Neuron (in vitro differentiated cells): ENCODE results near the gene KLHL29.

Experiments used
- H2AFZ ChIP-seq: one replicate; pipeline ENCODE4 v1.6.1; 2013; ENCODE audit warnings: low read depth, mild to moderate bottlenecking, inconsistent platforms, low read length, moderate library complexity
- H3K27me3 ChIP-seq: one replicate; pipeline ENCODE4 v1.6.1; 2013; ENCODE audit warnings: low read length; ENCODE audit not compliant: insufficient read depth
- H3K36me3 ChIP-seq: one replicate; pipeline ENCODE4 v1.6.1; 2013; ENCODE audit warnings: low read length; ENCODE audit not compliant: insufficient read depth
- H3K4me1 ChIP-seq: one replicate; pipeline ENCODE4 v1.6.1; 2013; ENCODE audit warnings: low read length; ENCODE audit not compliant: insufficient read depth
- H3K4me3 ChIP-seq: 2 replicates; pipeline ENCODE4 v1.5.1; 2013; ENCODE audit warnings: mild to moderate bottlenecking, low read length, moderate library complexity
- H3K9me3 ChIP-seq: one replicate; pipeline ENCODE4 v1.6.1; 2013; ENCODE audit warnings: low read length

The KLHL29 gene

DNA sequence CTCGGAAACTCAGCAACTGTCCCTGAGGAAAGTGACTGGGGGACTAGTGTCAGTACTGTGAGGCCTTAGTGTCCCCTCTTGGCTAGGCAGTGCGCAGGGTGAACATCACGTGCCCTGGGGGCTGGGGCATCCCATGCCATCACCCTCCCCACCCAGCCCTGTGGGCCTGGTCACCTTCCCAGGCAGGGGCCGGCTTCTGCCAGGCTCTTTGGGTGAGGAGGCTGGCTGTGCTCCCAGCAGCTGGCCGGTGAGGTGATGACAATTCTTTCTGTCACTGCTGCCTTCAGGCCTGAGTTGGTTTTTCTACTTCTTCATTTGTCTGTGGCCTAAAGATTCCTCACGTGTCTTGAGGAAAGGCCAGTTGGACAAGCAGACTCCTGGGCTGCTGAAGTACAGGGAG, 180.8 kb downstream of the KLHL29 start:
- no peaks in the 10 kb centered on the region for H3K36me3 ChIP-seq
- H3K9me3 ChIP-seq, result no peaks in the 10 kb centered on the region
- H2AFZ ChIP-seq, result no peak overlapping the region
- H3K27me3 ChIP-seq, result no peaks in the 10 kb centered on the region
- H3K4me1 ChIP-seq, result peaks cover 28% of the 10 kb centered on the region
- H3K4me3 ChIP-seq, result no peak overlapping the region

DNA sequence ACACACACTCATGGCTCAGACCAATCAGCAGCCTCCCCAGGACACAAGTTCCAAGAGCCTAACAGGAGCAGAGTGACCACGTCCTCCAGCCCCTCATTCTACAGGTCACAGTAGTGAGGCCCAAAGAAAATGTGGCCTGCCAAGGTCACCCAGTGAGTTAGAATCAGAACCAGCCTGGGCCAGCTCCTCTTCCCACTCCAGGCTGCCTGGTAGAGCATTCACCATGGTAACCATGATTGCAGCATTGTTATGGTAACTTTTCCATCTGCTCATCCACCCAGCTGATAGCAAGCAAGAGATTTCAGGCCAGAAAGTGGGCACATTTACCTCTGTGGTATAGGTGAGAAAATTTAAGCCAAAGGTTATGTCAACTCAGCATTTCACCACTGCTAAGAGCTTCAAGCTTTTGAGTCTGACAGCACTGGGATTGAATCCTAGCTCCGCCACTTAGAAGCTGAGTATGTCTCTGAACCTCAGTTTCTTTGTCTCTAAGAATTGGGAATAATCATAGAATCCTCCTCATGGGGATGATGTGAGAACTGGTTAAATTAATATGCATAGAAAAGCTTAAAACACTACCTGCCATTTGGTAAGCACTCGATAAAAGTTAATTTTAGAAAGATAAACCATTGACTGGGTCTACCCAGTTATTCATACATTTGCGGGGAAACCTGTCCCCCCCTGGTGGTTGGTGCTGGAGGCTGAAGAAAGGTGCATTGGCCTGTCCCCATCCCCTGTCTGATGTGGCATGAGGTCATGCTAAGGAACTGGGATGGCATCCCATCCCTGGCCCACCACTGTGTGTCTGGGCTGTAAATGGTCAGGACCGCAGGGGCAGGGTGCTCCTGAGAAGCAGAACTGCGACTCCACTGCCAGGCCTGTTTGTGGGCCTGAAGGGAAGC, 181.5 kb downstream of the KLHL29 start:
- no peak overlapping the region for H2AFZ ChIP-seq
- no peaks in the 10 kb centered on the region for H3K9me3 ChIP-seq
- no peak overlapping the region for H3K4me3 ChIP-seq
- H3K27me3 ChIP-seq, result no peaks in the 10 kb centered on the region
- H3K4me1 ChIP-seq, result peaks cover 28% of the 10 kb centered on the region
- H3K36me3 ChIP-seq, result no peaks in the 10 kb centered on the region

DNA sequence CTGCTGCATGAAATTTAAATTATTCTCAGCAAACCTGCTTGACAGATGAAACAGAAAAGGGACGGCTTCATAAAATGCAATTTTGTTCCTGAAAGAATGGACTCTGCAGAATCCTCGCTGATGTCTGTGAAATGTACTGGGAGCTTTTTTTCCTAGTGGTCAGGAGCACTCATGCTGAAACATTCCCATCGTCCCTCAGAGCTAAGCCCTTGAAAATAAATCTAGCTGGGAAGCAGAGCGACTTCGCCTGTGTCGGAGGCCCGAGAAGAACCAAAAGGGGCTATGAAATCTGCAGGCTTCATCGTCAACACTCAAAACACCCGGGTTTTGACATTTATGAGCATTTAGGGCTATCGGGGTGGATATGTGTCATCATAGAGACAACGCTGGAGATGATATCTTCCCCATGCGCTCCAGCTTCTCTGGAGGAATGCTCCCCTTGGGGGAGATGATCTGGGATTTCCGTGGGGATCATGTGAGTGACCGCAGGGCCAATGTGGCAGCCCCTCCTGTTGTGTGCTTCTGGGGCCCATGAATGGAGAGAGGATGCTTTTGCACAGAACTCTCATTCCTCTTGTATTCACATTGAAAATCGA, 182.3 kb downstream of the KLHL29 start:
- Histone ChIP-seq H2AFZ (no peak overlapping the region), H3K4me1 (peaks cover 28% of the 10 kb centered on the region), H3K27me3 (no peaks in the 10 kb centered on the region), H3K9me3 (no peaks in the 10 kb centered on the region), H3K4me3 (no peak overlapping the region), H3K36me3 (no peaks in the 10 kb centered on the region)

DNA sequence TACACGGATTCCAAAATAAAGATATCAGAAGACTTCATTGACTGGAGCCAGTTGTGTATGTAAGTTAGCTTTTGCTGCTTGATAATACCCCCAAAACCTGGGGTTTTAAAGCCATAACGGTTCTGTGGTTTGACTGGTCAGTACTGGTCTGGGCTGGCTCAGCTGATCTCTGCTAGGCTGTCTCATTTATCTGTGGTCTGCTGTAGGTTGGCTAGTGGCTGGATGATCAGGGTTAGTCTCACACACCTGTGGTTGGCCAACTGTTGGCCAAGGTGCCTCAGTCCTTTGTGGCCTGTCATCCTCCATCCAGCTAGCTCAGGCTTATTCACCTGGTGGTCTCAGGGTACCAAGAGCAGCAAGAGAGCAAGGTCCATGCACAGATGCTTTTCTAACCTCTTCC, 183.2 kb downstream of the KLHL29 start:
- Histone ChIP-seq H3K4me3 (no peak overlapping the region), H3K36me3 (no peaks in the 10 kb centered on the region)

DNA sequence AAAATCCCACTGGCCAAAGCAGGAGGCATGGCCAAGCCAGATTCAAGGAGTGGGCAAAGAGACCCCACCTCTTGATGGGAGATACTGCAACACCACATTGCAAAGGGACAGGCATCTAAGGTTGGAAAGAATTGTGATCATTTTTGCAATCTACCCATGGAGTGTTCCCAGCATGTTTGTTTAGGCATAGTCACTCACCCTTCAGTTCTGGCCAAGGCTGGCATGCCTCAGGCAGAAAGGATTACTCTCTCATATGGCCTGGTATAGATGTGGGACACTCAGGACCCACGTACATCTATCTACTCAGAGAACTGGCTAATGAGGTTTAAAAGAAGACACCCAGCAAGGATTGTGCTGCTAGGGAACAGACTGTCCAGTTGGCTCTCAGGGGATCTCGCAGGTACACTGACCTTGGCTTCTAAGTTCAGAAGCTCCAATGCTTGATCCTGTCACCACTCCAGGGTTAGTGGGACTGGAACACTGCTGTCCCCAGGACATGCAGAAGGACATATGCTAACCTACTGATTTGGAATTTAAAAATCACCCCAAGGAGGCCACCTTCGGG, 183.7 kb downstream of the KLHL29 start:
- no peaks in the 10 kb centered on the region for H3K27me3 ChIP-seq
- no peaks in the 10 kb centered on the region for H3K36me3 ChIP-seq
- H3K4me1 ChIP-seq, result peaks cover 26% of the 10 kb centered on the region
- no peak overlapping the region for H3K4me3 ChIP-seq
- no peaks in the 10 kb centered on the region for H3K9me3 ChIP-seq
- H2AFZ ChIP-seq, result no peak overlapping the region

More for the DNA sequence above, 183.2 kb downstream of the KLHL29 start:
- Histone ChIP-seq H3K4me1 (peaks cover 28% of the 10 kb centered on the region), H3K9me3 (no peaks in the 10 kb centered on the region), H3K27me3 (no peaks in the 10 kb centered on the region), H2AFZ (no peak overlapping the region)

DNA sequence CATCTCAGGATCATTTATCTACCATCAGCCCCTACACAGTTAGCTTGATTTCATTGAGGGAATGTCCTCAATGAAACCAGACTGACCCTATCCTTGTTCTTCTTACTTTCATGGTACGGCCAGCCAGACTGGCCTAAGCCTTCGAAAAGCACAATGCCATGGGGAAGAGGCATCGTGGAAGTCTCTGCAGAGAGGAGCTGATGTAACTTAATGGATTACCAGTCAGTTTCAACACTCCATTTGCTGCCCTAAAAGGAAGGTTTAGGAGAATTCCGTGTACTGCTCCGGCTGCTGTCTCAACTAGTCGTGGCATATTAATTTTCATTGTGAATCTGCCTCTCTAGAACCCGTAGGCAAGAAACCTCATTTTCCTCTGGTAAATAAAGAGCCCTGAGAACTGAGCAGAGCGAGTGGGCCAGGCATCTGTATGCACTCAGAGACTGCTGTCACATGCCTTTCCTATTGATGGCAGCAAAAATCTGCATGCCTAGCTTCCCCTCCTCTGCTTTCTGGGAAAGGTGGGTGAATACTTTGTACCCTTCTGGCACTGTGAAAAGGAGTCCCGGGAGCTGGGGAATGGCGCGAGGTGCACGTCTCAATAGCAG, 184.9 kb downstream of the KLHL29 start:
- Histone ChIP-seq H3K4me1 (peaks cover 26% of the 10 kb centered on the region), H3K36me3 (no peaks in the 10 kb centered on the region), H3K9me3 (no peaks in the 10 kb centered on the region), H2AFZ (no peak overlapping the region), H3K4me3 (no peak overlapping the region), H3K27me3 (no peaks in the 10 kb centered on the region)

DNA sequence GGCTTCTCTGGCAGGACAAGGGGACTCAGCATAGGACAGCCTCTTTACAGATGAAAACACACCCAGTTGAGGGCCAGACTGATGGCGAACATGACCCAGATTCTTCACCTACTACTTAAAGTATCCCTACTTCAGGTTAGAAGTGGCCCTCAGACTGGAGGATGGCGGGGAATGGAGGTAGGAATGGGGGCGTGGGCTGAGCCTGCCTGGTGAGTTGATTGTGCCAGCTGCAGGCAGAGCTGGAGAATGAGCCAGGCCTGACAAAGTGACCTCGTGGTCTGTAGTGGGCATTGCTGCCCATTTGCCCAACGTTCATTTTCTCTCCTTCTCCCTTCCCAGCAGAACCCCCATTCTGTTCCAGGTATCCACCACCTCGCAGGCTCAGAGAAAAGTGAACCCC, 186.1 kb downstream of the KLHL29 start:
- Histone ChIP-seq H3K9me3 (no peaks in the 10 kb centered on the region), H2AFZ (no peak overlapping the region), H3K36me3 (no peaks in the 10 kb centered on the region), H3K4me1 (peaks cover 20% of the 10 kb centered on the region), H3K27me3 (no peaks in the 10 kb centered on the region), H3K4me3 (no peak overlapping the region)

DNA sequence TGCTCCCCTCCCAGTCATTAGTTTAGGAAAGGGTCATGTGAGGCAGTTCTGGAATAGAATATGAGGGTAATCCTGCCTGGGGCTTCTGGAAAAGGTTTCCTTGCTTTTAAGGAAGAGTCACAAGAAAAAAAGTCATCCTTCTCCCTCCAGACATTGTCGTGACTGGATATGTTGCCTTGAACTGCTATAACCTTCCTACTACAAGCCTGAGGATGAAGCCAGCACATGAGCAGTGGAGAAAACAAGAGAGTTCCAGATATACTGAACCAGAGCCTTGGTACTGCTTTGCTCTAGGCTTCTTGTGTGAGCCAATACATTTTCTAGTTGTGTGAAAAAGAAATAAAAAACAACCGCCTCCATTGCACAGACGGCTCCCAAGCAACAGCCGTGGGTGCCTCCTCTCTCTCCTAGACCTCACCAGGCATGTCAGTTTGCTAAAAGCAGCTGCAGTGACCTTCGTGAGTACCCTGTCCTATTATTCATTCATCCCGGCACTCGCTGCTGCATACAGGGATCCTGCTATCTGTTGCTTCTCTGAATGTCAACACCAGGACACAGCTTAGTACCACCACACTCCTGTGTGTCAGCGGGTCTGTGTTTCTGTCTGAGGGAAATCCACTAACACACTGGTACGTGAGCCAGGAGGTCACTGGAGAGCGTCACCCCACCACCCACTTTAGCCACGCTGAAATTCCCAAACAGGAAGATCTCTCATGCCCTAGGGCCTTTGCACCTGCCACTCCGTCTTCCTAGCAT, 186.7 kb downstream of the KLHL29 start:
- H2AFZ ChIP-seq, result no peak overlapping the region
- H3K27me3 ChIP-seq, result no peaks in the 10 kb centered on the region
- peaks cover 14% of the 10 kb centered on the region for H3K4me1 ChIP-seq
- H3K4me3 ChIP-seq, result no peak overlapping the region
- H3K36me3 ChIP-seq, result no peaks in the 10 kb centered on the region
- no peaks in the 10 kb centered on the region for H3K9me3 ChIP-seq

DNA sequence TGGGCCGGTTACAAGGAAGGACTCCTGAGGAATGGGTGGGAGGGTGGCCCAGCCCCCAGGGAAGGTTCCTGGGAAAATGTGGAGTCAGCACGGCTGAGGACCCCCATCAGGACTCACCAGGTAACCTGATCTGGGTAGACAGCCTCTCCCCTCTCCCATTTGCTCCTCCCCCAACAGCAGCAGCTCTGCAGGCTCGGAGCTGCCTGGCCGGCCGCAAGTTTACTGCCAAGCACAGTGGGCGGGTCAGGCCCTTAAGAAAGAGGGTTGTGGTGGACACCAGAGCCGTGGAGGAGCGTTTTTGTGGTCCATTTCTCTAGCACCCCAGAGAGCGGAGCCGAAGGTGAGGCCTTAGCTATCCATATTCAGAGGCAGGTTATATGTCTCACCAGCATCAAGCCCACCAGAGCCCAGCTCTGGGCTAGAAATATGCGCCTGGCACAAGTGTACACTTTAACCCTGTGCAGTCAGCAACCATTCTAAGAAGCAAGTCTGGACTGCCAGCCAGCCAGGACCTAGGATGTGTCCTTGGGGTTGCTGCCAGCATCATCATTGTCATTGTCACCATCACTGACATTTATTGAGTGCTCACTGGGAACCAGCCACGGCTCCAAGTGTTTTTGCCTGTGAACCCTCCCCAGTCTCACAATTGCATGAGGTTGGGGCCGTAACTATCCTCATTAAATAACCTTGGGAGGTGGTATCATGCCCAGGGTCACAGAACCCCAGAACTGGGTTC, 190.1 kb downstream of the KLHL29 start:
- H2AFZ ChIP-seq, result no peak overlapping the region
- H3K9me3 ChIP-seq, result no peaks in the 10 kb centered on the region
- no peaks in the 10 kb centered on the region for H3K36me3 ChIP-seq
- peaks cover 2% of the 10 kb centered on the region for H3K4me1 ChIP-seq
- H3K27me3 ChIP-seq, result no peaks in the 10 kb centered on the region
- no peak overlapping the region for H3K4me3 ChIP-seq

DNA sequence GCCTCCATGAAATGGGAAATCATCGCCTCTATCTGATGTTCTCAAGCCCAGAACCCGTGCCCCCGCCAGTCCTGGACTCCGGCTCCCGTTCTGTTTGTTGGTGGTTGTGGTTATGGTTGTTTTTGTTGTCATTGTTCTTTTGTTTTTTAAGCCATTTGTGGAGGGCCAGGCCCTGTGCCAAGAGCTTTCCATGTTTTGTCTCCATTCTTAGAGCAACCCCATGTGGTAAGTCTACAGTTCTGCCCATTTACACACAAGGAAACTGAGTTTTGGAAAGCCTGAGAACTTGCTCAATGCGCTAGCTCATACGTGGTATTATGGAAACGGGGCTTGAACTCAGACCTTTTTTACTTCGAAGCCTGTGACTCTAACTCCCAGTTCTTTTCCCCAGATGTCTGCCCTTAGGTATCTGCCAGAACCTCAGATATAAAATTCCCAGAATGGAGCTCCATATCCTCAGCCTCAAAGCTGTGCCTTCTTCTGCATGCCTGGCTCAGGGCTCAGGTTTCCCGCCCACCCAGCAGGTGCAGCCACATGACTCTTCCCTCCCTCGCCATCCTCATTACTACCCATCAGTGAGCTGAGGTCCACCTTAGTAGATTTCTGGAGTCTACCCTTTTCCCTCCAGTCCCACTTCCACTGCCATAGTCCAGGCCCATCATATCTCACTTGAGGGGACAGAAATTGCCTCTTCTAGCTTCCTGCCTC, 194.1 kb downstream of the KLHL29 start:
- Histone ChIP-seq H3K36me3 (no peaks in the 10 kb centered on the region), H2AFZ (no peak overlapping the region), H3K4me1 (no peaks in the 10 kb centered on the region), H3K9me3 (no peaks in the 10 kb centered on the region), H3K27me3 (no peaks in the 10 kb centered on the region), H3K4me3 (no peak overlapping the region)

DNA sequence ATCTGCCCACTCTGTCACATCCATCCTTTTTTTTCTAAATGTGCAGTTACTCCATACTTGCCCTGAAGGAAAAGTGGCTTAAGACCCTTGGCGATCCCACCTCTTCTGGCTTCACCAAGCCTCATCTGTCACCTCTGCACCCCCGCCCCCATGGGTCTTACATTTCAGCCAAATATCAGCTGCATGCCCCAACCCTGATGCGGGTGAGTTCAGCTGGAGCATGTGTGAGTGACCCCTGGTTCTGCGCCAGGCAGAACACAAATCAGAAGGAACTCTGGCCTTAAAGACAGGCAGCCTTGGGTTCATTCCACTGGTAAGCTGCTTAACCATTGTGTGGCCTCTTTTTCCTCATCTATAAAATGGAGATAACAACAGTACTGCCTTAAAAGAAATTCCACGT, 194.7 kb downstream of the KLHL29 start:
- no peaks in the 10 kb centered on the region for H3K27me3 ChIP-seq
- no peak overlapping the region for H3K4me3 ChIP-seq
- H3K4me1 ChIP-seq, result no peaks in the 10 kb centered on the region
- H3K36me3 ChIP-seq, result no peaks in the 10 kb centered on the region
- H3K9me3 ChIP-seq, result no peaks in the 10 kb centered on the region
- no peak overlapping the region for H2AFZ ChIP-seq

DNA sequence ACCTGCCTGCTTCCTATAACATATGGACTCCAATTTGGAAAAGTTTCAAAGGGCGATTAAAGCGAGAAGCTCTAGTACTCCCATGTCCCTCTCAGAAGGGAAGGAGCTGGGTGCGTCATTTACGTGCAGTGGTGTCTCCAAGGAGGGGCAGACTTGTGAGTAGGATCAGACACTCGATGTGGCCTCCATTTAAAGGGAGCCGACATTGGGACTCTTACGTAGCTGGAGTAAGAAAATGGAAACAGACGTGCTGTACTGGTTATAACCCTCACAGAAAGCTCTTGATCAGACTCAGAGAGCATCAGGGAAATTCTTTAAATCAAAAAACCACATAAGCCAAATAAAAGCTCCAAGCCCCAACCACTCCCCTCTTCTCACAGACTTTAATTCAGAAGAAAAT, 198.5 kb downstream of the KLHL29 start:
- no peak overlapping the region for H3K4me3 ChIP-seq
- no peaks in the 10 kb centered on the region for H3K27me3 ChIP-seq
- H3K9me3 ChIP-seq, result peaks cover 1% of the 10 kb centered on the region
- H3K4me1 ChIP-seq, result peaks cover 13% of the 10 kb centered on the region
- H2AFZ ChIP-seq, result no peak overlapping the region
- no peaks in the 10 kb centered on the region for H3K36me3 ChIP-seq
